T-helper 1 cell (primary cell): ENCODE measurements around the gene TBC1D32.
"Not testable (repeated sequence)": the region's sequence is repeated elsewhere in the genome, so short reads cannot be mapped to it uniquely, and the experiment has no call there.

ENCODE experiments used
- DNase-seq, 5 donors: peaks; one replicate each; pipeline ENCODE4 v3.0.0-alpha.2; 2012 to 2020

TBC1D32 gene

GRCh38 chr6:121110733-121111132, 223.5 kb downstream of the TBC1D32 start:
- DNase-seq, result no peak

GRCh38 chr6:121106962-121107361, 227.3 kb downstream of the TBC1D32 start:
- no peak for DNase-seq

DNA sequence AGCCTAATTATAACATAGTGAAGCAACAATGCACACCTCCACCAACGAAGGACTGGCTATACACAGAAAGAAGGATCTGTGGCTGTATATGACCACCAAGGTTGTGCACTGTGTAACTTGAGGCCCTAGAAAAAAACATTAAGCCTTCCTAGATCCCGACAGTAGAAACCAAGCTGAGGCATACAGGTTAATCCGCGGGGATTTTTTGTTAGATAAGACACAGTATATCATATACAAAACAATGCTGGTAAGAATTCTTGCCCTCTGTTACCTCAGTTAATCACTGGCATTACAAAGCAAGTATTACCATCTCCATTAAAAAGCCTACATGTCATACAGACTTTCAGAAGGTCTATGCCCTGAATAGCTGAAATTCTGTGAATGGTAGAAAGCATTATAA, 228.8 kb downstream of the TBC1D32 start:
- DNase-seq, result no peak

DNA sequence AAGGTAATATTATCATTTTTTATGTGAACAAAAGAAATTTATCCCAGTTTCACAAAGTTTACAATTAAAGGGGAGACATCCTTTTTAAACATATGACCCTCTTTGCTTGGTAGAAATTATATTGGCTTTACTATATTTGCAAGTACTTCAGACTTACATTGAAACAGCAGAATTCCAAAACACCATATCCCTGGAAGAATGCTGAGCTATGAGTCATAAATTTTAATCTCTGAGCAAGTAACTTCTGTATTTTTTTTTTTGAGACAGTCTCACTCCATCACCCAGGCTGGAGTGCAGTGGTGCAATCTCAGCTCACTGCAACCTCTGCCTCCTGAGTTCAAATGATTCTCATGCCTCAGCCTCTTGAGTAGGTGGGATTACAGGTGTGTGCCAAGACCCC, 240.4 kb downstream of the TBC1D32 start:
- no peak for DNase-seq

GRCh38 chr6:121090492-121090891, 243.8 kb downstream of the TBC1D32 start:
- DNase-seq, result no peak

DNA sequence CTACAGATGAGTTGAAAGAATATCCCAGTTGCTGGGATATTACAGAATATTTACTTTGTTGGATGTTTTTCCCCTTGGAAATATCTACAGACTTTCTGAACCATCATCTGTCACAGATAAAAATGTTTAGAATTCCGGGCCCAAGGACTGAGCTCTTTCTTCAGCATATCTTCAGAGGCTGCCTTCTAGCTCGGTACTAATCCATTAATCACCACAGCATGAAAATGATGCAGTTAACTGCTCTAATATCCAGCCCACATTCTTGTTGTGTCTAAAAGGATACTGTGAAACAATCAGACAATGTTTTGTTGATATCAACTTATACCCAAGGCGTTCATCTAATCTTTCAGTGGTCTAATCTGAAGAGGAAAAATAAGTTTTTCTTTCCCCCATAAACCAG, 247.4 kb downstream of the TBC1D32 start:
- no peak for DNase-seq

- DNase-seq, result no peak
These were observed 258.2 kb downstream of the TBC1D32 start for GRCh38 chr6:121076119-121076518.

GRCh38 chr6:121068749-121069148, 265.5 kb downstream of the TBC1D32 start:
- not testable (repeated sequence) for DNase-seq

GRCh38 chr6:121067381-121067780, 266.9 kb downstream of the TBC1D32 start:
- no peak for DNase-seq

DNA sequence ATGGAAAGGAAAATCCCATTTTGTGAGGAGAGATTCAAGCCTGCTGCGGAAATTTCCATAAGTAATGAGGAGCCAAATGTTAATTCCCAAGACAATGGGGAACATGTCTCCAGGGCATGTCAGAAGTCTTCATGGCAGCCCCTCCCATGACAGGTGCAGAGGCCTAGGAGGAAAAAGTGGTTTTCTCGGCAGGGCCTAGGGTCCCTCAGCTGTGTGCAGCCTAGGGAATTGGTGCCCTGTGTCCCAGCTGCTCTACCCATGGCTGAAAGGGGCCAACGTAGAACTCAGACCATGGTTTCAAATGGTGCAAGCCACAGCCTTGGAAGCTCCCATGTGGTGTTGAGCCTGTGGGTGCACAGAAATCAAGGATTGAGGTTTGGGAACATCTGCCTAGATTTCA, 269.9 kb downstream of the TBC1D32 start:
- no peak for DNase-seq

DNA sequence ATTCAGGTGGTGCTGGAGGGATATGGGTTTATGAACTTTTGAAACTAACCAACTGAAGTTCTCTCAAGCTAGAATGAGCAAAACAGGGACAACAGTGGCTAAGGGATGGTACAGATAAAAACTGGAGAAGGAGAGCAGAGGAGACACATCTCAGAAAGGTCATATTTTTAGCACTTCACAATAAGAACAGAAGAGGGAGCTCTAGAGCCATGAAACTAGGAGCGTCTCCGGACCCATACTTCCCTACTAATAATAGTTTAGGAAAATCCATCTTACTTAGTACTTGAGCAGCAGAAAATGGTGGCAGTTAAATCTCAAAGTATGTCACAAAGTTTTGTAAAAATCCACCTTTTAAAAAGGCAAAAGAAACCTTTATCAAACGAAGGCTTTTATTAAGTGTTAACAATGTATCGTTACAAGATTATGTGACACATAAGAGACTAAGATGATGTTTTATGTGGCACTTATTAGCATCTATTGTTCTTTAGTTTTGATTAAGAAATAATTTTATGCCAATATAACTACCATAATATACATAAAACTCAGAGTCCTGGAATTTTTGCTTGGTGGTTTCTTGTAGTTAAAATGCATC, 278.6 kb downstream of the TBC1D32 start:
- peak in 1 of 5 donors; percentile 4 for DNase-seq

DNA sequence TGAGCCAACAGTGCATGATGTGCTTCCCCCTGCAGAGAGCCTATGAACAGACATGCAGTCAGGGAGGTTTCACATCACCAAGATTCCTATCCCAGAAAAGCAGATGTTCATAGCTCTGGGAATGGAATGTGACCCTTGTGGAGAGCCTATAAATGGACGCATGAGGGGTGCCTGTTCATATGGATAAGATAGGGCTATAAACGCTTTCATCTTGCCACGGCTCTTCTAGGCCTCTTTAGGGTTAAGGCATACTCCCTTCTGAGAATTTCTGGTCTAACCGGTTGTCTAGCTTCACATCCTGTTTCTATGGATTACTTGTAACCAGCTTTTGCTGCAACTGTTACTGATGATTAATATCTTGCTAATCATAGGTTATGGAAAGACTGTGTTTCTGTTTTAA, 285.7 kb downstream of the TBC1D32 start:
- not testable (repeated sequence) for DNase-seq

GRCh38 chr6:121044905-121045304, 289.4 kb downstream of the TBC1D32 start:
- not testable (repeated sequence) for DNase-seq

- DNase-seq, result not testable (repeated sequence)
These were observed 290.6 kb downstream of the TBC1D32 start for GRCh38 chr6:121043706-121044105.

DNA sequence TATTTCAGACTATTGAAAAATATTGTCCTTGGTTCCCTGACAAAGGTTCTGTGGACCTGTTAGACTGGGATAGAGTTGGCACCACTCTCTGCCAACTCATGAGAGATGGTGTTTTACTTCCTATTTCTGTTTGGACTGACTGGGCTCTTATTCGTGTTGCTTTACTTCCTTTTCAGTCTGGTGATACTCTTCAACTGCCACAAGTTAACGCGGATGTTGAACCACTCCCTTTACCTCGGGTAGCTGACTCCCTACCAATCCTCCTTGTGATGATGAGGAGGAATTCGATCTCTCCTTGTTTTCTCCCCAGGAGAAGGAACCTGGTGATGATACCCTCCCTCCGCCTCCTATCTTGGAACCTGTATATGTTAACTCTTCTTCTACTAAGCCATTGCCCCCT, 291.1 kb downstream of the TBC1D32 start:
- not testable (repeated sequence) for DNase-seq

GRCh38 chr6:121042766-121043165, 291.5 kb downstream of the TBC1D32 start:
- DNase-seq, result no peak

DNA sequence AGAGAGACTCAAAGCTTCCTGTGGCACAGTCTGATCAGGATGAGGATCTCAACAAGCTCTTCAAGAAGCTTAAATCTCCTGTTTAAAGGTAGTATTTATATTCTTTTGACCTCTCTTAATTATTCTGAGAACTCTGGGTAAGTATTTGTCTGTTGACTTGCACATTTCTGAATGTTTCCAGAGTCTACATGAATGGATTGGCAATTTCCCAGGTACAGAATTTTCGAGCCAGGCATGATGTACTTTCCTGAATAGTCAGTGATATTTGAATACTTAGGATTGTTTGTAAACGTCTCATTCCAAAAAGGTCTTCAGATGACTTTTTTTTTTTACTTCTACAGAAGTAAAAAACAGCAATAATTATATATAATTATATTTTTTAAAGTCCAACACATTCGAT, 293.4 kb downstream of the TBC1D32 start:
- no peak for DNase-seq

DNA sequence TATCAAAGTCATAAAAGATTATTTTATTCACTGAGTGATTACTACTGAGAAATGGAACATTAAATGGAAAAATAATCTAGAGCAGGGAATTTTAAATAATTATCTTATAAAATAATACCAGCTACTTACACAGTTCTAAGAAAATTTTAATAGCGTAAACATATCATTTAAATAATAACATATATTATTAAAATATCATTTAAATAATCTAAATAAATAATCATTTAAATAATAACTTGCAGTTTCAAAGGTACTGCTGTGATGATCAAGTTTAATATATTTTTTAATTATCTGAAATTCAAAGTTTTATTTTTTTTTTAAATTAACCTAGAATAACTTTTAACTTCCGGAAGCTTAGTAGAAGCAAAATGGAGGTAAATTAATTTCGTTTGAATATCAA, 301.2 kb downstream of the TBC1D32 start:
- no peak for DNase-seq

DNA sequence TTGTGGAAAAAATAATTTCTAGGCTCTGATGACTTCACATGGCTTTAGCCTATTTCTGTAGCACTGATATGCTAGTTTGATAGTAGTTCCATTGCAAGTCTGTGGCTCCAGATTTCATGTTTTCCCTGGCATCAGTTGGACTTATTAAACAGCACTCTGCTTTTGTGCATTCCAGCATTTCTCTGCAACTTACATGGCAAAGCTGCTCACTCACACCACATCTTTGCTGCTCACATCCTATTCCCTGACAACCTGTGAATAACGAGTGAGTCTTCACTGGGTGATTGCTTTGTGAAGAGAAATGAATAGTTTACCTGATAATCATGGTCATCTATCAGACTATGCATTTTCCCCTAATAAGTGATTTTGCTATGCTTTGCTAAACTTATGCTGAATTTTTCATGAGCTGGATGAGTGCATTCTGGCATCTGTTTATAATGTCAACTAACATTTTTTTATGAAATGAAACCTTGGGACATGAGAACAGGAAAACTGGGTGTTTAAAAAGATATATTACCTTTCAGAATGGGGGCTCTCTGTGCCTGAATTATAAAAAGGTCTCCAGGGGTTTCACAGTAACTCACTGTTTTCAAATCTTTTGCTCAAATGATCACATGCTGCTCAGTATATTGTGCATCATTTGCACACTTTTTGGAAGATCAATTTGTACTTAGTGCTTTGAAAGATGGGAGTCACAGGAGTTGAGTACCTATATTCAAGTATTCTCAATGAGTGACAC, 301.8 kb downstream of the TBC1D32 start:
- DNase-seq, result no peak
